ENCODE data around the gene RNF157.
"Not testable (repeated sequence)": the region's sequence is repeated elsewhere in the genome, so short reads cannot be mapped to it uniquely, and the experiment has no call there.

RNF157 gene

DNA sequence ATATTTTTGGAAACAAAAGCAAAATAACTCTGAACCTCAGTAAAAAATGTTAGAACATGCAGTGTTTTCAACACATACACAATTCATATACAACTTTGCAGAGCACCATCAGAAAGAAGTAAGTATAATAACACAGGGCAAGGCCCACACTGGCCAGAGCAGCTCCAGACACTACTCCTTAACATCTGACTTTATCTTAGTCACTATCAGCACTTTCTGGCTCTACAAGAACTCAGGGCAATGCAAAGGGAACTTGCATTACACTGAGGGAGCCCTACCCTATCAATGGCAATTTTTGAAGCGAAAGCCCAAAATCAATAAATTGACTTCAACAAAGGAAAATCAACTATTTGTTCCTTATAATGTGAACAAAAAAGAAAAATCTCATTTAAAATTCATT, 16.5 kb downstream of the RNF157 start:
- no peak for DNase-seq (ENCODE audit: insufficient read length, low spot score)
- no peak for FAIRE-seq
- TF ChIP-seq, protein P1, sequence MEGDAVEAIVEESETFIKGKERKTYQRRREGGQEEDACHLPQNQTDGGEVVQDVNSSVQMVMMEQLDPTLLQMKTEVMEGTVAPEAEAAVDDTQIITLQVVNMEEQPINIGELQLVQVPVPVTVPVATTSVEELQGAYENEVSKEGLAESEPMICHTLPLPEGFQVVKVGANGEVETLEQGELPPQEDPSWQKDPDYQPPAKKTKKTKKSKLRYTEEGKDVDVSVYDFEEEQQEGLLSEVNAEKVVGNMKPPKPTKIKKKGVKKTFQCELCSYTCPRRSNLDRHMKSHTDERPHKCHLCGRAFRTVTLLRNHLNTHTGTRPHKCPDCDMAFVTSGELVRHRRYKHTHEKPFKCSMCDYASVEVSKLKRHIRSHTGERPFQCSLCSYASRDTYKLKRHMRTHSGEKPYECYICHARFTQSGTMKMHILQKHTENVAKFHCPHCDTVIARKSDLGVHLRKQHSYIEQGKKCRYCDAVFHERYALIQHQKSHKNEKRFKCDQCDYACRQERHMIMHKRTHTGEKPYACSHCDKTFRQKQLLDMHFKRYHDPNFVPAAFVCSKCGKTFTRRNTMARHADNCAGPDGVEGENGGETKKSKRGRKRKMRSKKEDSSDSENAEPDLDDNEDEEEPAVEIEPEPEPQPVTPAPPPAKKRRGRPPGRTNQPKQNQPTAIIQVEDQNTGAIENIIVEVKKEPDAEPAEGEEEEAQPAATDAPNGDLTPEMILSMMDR (IDR thresholded peaks at IDR 0.05; ENCODE audit: insufficient read depth, missing control alignments): no peak

DNA sequence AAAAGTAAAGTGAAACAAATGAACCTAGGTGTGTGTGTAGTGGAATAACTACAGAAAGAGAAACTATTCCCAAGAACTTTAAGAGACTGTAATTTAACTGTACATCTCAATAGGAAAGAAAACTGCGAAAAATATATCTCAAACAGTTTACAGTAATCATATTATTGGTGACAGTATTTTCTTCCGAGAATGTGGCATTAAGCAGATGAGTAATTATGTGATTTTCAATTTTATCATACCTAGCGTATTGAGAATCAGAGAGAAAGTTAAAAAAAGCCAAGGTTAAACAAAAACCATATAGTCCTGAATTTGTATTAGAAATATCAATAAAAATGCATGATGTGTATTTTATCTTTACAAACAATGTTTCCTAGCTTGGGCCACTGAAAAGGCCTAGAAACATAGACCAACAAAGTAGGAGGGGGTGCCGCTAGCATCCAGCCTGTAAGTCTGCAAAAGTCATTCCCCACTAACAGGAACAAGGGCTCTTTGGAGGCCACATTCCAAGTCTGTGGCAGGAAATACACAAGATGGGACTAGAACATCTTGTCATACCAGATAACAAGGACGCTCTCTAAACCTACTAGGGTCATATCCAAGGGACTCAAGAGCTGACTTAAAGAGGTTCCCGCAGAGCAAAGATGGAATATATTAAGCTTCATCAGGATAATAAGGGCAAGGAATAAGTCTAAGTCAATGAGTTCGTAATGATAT, 20.5 kb downstream of the RNF157 start:
- TF ChIP-seq, protein P1 (IDR thresholded peaks at IDR 0.05; ENCODE audit: insufficient read depth, missing control alignments): no peak
- no peak for DNase-seq (ENCODE audit: insufficient read length, low spot score)
- no peak for FAIRE-seq

DNA sequence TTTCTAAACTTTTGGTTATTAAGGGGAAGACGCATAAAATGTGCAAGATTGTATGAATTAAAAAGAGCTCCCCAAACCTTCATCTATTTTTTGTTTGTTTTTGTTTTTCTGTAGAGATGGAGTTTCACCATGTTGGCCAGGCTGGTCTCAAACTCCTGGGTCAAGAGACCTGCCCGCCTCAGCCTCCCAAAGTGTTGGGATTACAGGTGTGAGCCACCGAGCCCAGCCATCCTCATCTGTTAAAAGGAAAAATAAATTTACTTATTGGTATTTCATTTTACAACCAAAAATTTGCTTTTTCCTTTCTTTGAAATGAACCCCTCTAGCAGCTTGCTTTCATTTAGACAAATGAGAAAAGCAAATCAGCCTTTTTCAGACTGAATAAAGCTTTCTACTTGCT, 23.2 kb downstream of the RNF157 start:
- DNase-seq (ENCODE audit: insufficient read length, low spot score) (no peak), FAIRE-seq (no peak)
- TF ChIP-seq, protein P1 (IDR thresholded peaks at IDR 0.05; ENCODE audit: insufficient read depth, missing control alignments): no peak

DNA sequence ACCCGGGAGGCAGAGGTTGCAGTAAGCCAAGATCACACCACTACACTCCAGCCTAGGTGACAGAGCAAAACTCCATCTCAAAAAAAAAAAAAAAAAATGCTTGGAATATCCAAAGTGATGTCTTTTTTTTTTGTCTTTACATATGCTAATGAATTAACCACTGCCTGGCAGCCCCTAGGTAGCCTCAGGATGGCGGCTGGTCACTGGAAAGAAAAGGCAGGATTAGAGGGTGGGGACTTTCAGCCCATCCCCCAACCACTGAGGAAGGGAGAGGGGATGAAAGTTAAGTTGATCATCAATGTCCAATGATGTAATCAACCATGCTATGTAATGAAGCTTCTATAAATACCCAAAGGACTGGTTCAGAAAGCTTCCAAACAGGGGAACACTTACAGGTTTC, 26.8 kb downstream of the RNF157 start:
- no peak for FAIRE-seq
- no peak for DNase-seq (ENCODE audit: insufficient read length, low spot score)
- TF ChIP-seq, protein P1 (IDR thresholded peaks at IDR 0.05; ENCODE audit: insufficient read depth, missing control alignments): no peak

DNA sequence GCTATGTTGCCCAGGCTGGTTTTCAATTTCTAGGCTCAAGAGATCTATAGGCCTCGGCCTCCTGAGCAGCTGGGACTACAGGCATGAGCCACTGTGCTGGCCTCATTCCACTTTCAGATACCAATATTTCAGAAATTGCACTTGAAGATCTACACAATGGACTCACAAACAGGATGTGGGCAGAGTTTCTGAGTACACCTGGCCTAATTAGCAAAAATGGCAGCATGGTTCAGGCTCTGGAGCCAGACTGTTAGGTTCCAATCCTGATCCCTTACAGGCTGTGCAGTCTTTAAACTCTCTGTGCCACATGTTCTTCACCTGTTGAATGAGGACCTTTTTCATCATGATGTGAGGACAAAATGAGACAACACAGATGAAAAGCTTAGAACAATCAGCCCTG, 32.2 kb downstream of the RNF157 start:
- no peak for DNase-seq (ENCODE audit: insufficient read length, low spot score)
- FAIRE-seq: no peak
- TF ChIP-seq, protein P1 (IDR thresholded peaks at IDR 0.05; ENCODE audit: insufficient read depth, missing control alignments): no peak

DNA sequence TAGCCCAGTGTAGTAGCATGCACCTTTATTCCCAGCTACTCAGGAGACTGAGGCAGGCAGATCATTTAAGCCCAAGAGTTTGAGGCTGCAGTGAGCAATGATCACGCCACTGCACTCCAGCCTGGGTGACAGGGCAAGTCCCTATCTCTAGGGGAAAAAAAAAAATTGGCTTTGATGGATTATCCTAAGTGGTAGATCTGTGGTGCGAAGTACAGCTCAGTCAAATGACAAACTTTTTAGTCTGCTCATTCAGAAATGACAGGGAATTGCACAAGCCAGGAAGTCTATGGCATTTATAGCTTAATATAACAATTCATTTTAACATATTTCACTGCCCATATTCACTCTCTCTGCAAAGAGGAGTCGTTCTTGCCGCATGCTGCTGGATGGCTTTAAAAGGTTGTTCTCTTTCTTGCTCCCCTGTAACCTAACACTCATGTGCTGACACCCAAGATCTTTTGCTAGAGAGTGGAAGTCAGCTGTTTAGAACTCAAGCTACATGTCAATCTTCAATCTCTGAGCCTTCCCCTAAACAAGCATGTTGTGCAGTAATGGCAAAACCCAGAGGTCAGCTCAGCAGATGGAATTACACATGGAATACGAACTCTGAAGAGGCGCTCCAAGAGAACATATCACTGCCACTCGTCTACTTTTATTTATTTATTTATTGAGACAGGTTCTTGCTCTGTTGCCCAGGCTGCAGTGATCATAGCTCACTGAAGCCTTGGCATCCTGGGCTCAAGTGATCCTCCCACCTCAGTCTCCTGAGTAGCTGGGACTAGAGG, 32.8 kb downstream of the RNF157 start:
- DNase-seq (ENCODE audit: insufficient read length, low spot score) (no peak), FAIRE-seq (no peak)
- TF ChIP-seq, protein P1 (IDR thresholded peaks at IDR 0.05; ENCODE audit: insufficient read depth, missing control alignments): no peak

DNA sequence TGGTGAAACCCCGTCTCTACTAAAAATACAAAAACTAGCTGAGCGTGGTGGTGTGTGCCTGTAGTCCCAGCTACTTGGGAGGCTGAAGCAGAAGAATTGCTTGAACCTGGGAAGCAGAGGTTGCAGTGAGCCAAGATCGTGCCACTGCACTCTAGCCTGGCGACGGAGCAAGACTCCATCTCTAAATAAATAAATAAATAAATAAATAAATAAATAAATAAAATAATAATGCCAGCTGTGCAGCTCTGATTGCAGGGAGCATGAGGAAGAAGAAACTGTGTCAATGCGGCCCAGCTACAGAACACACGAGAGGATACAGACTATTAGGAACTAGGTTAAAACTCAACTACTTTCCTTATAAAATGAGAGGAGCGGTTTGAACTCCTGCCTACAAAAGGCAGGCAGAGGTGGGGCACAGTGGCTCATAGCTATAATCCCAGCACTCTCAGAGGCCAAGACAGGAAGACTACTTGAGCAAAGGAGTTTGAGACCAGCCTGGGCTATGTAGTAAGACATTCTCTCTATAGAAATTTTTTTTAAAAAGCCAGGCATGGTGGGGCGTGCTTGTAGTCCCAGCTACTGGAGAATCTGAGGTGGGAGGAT, 34.6 kb downstream of the RNF157 start:
- not testable (repeated sequence) for DNase-seq (ENCODE audit: insufficient read length, low spot score); FAIRE-seq
